ENCODE measurements around the gene MDM2. TPM values are rescaled to one million over a fixed set of nuclear protein-coding genes. Genes with fewer than 3 reads are reported as not detected.

The MDM2 gene
- total RNA-seq, 4 donors from 2014 or later: 75.9 to 99.6 (median 85.8) TPM

DNA sequence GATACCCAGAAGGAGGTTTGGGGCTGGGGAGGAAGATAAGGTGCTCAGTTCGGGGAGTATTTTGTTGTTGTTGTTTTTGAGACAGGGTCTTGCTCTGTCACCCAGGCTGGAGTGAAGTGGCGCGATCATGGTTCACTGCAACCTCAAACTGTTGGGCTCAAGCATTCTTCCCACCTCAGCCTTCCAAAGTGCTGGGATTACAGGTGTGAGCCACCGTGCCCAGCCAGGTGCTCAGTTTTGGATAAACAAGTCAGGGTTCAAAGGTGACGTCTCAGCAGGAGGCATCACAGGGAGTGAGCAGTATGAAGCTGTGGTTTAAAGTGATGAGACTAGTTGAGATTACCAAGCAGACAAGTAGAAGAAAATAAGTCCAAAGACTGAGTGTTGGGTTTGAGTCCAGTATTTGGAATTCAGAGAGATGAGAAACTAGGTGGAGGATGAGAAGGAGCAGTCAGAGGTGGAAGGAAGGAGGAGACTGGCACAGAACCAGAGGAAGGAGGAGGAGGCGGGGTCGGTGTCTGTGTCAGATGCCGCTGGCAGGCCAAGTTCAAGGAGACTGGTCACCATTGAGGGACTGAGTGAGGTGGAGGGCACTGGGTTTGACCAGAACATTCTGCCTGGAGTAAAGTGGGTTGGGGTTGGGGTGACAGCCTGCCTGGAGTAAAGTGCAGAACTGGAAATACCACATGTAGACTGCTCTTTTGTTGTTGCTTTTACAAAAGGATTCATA is 45.9 kb upstream of the MDM2 start:
- H3K27ac ChIP-seq: no peak overlapping the region
- no peaks in the 10 kb centered on the region for H3K27me3 ChIP-seq
- TF ChIP-seq, protein P1, sequence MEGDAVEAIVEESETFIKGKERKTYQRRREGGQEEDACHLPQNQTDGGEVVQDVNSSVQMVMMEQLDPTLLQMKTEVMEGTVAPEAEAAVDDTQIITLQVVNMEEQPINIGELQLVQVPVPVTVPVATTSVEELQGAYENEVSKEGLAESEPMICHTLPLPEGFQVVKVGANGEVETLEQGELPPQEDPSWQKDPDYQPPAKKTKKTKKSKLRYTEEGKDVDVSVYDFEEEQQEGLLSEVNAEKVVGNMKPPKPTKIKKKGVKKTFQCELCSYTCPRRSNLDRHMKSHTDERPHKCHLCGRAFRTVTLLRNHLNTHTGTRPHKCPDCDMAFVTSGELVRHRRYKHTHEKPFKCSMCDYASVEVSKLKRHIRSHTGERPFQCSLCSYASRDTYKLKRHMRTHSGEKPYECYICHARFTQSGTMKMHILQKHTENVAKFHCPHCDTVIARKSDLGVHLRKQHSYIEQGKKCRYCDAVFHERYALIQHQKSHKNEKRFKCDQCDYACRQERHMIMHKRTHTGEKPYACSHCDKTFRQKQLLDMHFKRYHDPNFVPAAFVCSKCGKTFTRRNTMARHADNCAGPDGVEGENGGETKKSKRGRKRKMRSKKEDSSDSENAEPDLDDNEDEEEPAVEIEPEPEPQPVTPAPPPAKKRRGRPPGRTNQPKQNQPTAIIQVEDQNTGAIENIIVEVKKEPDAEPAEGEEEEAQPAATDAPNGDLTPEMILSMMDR (IDR thresholded peaks at IDR 0.05): no peak
- TF ChIP-seq EP300 (IDR thresholded peaks at IDR 0.05): no peak
- no peak for TF ChIP-seq POLR2A (IDR thresholded peaks at IDR 0.05)
- H3K4me1 ChIP-seq: no peaks in the 10 kb centered on the region
- WGBS, 2 donors: 89 to 93% methylated on average over 8 of the region's 8 CpGs
- DNase-seq (ENCODE audit: low spot score in 2 of 2): no peak
- H3K4me3 ChIP-seq: no peak overlapping the region
- H3K36me3 ChIP-seq: peaks cover 0 to 94% (median 4%) of the 10 kb centered on the region in 3 donors
- H3K9me3 ChIP-seq: no peaks in the 10 kb centered on the region

DNA sequence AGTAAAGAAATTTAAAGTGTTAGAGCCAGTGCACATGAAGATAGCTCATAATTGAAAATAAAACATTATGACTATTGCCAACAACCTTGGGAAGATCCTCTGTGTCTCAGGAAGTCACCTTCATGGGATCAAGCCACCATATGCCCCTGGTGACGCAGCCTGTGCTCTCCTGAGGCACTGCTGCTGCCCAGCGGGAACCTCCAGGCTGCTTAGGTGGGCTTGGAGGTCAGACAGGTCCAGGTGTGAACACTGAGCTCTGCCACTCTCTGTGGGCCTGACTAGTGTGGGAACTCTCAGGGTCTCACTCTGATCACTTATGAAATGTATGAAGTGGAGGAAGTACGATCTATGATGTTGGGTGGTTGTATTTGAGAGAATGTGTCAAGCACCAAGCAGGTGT is 45.3 kb upstream of the MDM2 start:
- WGBS, 2 donors: 96 to 97% methylated on average over 3 of the region's 3 CpGs
- Histone ChIP-seq H3K4me3 (no peak overlapping the region), H3K4me1 (no peaks in the 10 kb centered on the region), H3K27me3 (no peaks in the 10 kb centered on the region), H3K36me3 (peaks cover 0 to 91% (median 3%) of the 10 kb centered on the region in 3 donors), H3K9me3 (no peaks in the 10 kb centered on the region), H3K27ac (no peak overlapping the region)
- no peak for DNase-seq (ENCODE audit: low spot score in 2 of 2)
- TF ChIP-seq, protein P1 (IDR thresholded peaks at IDR 0.05): no peak
- TF ChIP-seq EP300 (IDR thresholded peaks at IDR 0.05) (no peak), POLR2A (IDR thresholded peaks at IDR 0.05) (no peak)

GRCh38 chr12:68765696-68766095 is 42.3 kb upstream of the MDM2 start:
- H3K9me3 ChIP-seq: no peaks in the 10 kb centered on the region
- H3K27ac ChIP-seq: no peak overlapping the region
- H3K36me3 ChIP-seq: peaks cover 0 to 73% (median 3%) of the 10 kb centered on the region in 3 donors
- no peak overlapping the region for H3K4me3 ChIP-seq
- DNase-seq (ENCODE audit: low spot score in 2 of 2): no peak
- H3K27me3 ChIP-seq: no peaks in the 10 kb centered on the region
- WGBS, 2 donors: 95 to 100% methylated on average over 1 of the region's 1 CpG
- no peaks in the 10 kb centered on the region for H3K4me1 ChIP-seq
- TF ChIP-seq EP300 (IDR thresholded peaks at IDR 0.05) (no peak), POLR2A (IDR thresholded peaks at IDR 0.05) (no peak)
- TF ChIP-seq, protein P1 (IDR thresholded peaks at IDR 0.05): no peak

DNA sequence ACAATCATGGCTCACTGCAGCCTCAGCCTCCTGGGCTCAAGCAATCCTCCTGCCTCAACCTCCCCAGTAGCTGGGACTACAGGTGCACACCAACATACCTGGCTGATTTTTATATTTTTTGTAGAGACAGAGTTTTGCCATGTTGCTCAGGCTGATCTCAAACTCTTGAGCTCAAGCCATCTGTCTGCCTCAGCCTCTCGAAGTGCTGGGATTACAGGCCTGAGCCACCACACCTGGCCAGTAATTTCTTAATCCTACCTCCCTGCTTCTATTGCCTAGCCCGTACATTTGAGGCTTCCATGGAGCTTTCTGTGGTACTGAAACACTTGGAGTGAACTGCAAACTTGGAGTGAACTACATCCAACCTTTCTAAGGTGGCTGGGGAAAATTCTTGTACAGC is 41.3 kb upstream of the MDM2 start:
- no peaks in the 10 kb centered on the region for H3K9me3 ChIP-seq
- TF ChIP-seq, protein P1 (IDR thresholded peaks at IDR 0.05): no peak
- TF ChIP-seq POLR2A (IDR thresholded peaks at IDR 0.05) (no peak), EP300 (IDR thresholded peaks at IDR 0.05) (no peak)
- no peak for DNase-seq (ENCODE audit: low spot score in 2 of 2)
- H3K27ac ChIP-seq: no peak overlapping the region
- H3K4me1 ChIP-seq: no peaks in the 10 kb centered on the region
- peaks cover 0 to 64% (median 3%) of the 10 kb centered on the region in 3 donors for H3K36me3 ChIP-seq
- no peak overlapping the region for H3K4me3 ChIP-seq
- 86 to 96% methylated on average over 2 of the region's 2 CpGs for WGBS, 2 donors
- H3K27me3 ChIP-seq: no peaks in the 10 kb centered on the region

- Histone ChIP-seq H3K27ac (no peak overlapping the region), H3K9me3 (no peaks in the 10 kb centered on the region), H3K36me3 (peaks cover 0 to 58% (median 3%) of the 10 kb centered on the region in 3 donors), H3K4me3 (no peak overlapping the region), H3K27me3 (no peaks in the 10 kb centered on the region), H3K4me1 (no peaks in the 10 kb centered on the region)
- TF ChIP-seq, protein P1 (IDR thresholded peaks at IDR 0.05): no peak
- TF ChIP-seq POLR2A (IDR thresholded peaks at IDR 0.05): no peak
- TF ChIP-seq EP300 (IDR thresholded peaks at IDR 0.05): no peak
- no peak for DNase-seq (ENCODE audit: low spot score in 2 of 2)
- 90 to 96% methylated on average over 7 of the region's 7 CpGs for WGBS, 2 donors
These were observed 40.8 kb upstream of the MDM2 start for GRCh38 chr12:68767191-68767590.

Data from tibial nerve (tissue), 4 donors.